ENCODE measurements around the gene FOXRED2.

The FOXRED2 gene

DNA sequence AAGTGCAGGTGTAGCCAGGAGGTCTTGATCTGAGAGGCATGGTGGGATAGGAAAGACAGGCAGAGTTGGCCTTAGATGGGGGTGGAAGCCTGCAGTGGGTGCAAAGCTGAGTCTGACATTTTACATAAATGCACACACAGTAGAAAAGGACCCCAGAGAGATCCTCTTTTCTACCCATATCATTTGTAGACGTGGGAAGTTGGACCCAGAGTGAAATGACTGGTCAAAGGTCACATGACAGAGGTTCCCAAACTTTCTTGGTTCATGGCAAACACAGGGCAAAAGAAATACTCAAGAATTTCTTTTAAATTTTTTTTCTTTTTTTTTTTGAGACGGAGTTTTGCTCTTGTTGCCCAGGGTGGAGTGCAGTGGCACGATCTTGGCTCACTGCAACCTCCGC lies 6.2 kb upstream of the FOXRED2 start:
- no peak for DNase-seq

GRCh38 chr22:36512333-36512732 lies 5.5 kb upstream of the FOXRED2 start:
- no peak for DNase-seq

GRCh38 chr22:36510966-36511881 lies 4.4 kb upstream of the FOXRED2 start:
- DNase-seq = peak; percentile 4

GRCh38 chr22:36510384-36510783 lies 3.5 kb upstream of the FOXRED2 start:
- no peak for DNase-seq

DNA sequence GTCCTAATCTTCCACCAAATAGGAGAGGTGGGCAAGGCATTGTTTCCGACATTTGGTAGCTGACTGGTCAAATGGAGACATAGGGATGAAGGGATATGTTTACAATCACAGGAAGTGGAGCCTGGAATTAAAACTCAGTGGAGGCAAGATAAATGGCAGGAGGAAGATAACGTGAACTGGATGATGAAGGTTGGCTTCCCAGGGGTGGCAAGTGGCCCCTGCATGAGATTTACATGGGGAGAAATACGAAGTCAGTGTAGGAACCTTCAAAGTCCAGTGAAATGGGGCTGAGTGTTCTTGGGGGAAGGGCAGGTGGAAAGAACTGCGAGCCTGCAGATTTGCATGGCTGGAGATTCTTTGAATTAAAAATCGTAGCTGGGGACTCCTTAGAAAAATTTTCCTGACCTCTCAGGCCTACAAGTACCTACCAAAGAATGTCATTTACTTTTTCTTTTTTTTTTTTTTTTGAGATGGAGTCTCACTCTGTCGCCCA lies 724 bp upstream of the FOXRED2 start:
- no peak for DNase-seq

- no peak for DNase-seq
Observed at GRCh38 chr22:36505998-36506635, 723 bp downstream of the FOXRED2 start.

- no peak for DNase-seq
Observed at GRCh38 chr22:36497910-36498665, 8.8 kb downstream of the FOXRED2 start.

DNA sequence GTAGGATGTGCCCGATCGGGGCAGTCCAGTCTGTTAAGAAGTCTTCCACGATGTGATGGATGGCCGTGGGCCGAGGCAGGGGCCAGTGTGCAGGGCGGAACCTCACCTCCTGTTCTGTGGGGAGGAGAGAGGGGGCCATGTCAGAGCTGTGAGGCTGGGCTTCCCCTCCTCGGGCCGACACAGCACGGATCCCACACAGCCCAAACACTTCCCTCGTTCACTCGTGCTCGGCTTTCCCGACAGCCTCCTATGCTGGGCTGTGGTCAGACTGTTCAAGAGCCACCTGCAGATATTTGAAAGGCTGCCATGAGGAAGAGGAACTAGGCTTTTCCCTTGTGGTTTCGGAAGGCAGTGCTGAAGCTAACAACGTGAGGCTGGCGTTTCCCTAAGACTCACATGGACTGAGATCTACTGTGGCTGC lies 13.1 kb downstream of the FOXRED2 start:
- DNase-seq = no peak

DNA sequence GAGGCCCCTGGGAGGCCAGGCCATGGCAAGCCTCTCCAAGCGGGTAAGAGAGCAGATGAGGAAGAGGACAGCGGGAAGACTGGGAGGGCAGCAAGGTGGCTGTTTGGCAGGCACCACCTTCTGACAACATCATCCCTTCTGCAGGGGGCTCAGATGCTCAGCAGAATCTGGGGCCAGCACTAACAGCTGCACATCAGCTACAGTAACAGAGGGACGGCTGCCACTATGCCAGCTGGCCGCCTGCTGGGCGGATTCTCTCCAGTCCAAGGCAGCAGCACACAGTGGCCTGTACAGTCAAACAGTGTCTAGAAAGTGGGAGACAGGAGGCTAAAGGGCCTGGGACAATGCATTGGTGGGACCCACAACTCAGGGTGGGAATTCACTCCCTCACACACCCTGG lies 14.7 kb downstream of the FOXRED2 start:
- DNase-seq = no peak

DNA sequence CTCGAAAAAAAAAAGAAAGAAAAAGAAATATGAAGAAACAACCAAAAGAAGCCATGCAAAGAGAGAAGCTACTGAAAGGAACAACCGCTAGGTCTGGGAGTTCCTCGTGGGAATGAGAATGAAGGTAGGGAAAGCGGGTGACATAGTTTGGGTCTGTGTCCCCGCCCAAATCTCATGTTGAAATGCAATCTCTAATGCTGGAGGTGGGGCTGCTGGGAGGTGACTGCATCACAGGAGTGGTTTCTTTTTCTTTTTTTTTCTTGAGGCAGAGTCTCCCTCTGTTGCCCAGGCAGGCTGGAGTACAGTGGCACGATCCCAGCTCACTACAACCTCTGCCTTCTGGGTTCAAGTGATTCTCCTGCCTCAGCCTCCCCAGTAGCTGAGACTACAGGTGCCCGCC lies 15.7 kb downstream of the FOXRED2 start:
- DNase-seq = no peak

DNA sequence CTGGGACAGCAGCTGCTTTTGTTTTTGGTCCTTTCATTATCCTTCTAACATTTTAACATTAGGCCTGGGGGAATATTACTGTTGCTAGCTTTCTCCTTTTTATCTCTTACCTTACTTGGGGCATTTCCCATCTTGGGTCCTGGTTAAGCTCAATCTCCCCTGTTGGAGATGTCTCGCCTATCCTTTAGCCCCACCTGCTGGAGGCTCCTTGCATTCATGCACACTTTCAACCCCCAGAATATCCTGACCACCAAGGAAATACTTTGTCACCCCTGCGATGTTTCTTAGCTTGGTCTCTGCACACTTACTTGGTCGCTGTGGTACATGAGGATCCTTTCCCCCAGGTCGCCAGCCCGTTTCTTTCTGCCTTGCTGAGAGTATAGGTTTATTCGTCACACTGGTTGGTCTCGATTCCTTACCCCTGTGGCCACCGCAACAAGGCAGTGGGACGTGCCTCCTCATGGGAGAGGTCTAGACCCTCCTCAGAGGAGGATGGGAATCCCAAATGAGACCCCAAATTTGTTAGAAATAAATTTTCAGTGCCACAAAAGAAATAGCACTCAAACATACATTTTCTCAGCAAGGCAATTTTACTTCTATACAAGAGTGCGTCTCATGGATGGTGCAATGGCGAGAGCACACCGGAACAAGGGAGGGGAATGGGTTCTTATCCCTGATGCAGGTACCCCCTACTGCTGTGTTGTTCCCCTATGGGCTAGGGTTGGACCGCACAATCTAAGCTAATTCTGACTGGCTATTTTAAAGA lies 20.0 kb downstream of the FOXRED2 start:
- peak; percentile 14 for DNase-seq

DNA sequence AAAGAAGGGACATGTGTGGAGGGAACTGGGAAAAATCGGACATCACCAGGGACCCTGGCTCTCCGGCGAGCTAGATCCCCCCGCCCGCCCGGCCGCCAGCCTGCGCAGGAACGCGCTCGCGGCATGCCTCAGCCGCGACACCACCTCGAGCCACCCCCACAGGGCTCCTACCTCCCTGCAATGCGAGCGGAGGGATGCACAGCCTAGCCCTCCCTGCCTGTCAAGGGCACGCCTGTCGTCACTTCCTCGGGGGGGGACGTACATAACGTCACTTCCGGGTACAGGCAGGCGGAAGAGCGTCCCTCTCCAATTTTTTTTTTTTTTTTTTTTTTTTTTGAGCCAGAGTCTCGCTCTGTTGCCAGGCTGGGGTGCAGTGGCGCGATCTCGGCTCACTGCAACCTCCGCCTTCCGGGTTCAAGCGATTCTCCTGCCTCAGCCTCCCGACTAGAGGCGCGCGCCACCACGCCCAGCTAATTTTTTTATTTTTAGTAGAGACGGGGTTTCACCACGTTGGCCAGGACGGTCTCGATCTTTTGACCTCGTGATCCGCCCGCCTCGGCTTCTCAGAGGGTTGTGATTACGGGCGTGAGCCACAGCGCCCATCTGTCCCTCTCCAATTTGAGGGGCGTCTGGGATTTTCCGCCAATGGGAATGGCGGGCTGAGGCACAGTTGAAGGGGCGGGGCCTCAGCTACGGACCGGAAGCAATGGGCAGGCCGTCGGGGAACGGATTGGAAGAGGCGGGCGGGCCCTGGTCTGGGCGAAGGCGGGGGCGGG lies 25.3 kb downstream of the FOXRED2 start, which contains the start of gene TXN2:
TXN2 (minus strand) TSS at position 248 of the 776 bp plus-strand sequence. CDS start 803 bp downstream, outside the sequence.
- DNase-seq = peak; percentile 96

DNA sequence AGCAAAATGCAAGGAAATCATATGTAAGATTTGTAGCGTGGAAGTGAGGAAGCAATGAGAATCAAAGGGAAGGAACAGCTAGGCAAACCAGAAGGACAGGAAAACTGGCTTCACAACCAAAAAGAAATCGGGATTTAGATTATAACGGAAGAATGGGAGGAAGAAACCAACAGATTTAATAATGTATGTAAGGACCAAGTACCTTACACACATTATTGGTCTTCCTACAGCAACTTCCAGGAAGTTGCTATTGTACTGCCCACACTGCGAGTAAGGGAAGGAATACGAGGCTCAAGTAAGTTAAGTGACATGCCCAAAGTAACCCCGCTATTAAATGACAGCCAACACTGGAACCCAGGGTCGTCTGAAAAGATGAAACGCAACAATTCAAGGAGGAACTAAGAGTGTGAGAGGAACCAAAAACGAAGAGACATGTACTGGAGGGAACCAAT lies 25.9 kb downstream of the FOXRED2 start:
- DNase-seq = no peak

- no peak for DNase-seq
Observed at GRCh38 chr22:36478966-36479365, 27.9 kb downstream of the FOXRED2 start.

DNA sequence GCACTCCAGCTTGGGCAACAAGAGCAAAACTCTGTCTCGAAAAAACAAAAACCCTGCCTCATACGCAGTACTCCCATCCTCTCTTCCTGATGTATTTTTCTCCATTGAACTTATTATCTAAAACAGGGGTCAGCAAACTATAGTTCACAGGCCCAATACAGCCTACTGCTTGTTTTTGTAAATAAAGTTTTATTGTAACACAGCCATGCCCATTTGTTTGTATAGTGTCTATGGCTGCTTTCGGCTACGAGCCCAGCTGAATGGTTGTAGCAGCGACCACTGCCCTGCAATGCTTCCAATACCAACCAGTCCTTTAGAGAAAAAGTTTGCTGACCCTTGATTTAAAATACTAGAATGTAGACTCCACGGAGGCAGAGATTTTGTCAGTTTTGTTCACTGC lies 31.5 kb downstream of the FOXRED2 start:
- no peak for DNase-seq

GRCh38 chr22:36472689-36473088 lies 34.2 kb downstream of the FOXRED2 start:
- no peak for DNase-seq

- DNase-seq = no peak
Observed at GRCh38 chr22:36471341-36471821, 35.5 kb downstream of the FOXRED2 start.

DNA sequence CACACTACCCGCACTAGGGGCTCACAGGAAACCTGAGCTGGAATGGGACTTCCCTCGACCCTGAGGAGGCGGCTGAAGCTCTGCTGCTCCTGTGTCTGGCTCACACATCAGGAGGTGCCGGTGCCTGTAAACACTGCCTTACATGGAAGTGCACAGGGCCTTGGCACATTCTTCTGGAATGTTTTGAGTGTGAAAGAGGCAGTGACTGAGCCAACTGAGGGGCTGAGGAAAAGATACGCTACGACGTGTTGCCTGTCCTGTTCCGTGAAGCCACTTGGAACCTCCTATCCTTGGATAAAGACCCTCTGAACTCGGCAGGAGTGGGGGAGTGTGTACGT lies 35.9 kb downstream of the FOXRED2 start:
- DNase-seq = no peak

- DNase-seq = peak; percentile 68
Observed at GRCh38 chr22:36470162-36470993, 36.5 kb downstream of the FOXRED2 start.

- no peak for DNase-seq
Observed at GRCh38 chr22:36469094-36469710, 37.6 kb downstream of the FOXRED2 start.

Measured in NCI-H146 (cell line).